Right ventricle myocardium superior (tissue), 1 donor: ENCODE results near the gene ZFP90. TPM values are rescaled to one million over a fixed set of nuclear protein-coding genes. Genes with fewer than 3 reads are reported as not detected.

ENCODE experiments used
- total RNA-seq: library from RNA; stranded (reverse); fragmentation: NEBNext Ultra II Directional; extraction: Animal tissue kit (Norgen Biotek cat#: 25700); gene quantifications from one replicate; pipeline ENCODE4 v1.2.1, GENCODE V29; 2021
- donor health status: DM: no; HTN: yes; CAD: no; lungs with severe emphysema.

ZFP90 gene
- total RNA-seq, 1 donor from 2014 or later: 10.3 TPM

Other genes starting within 250 kb of the ZFP90 start
- 11.2 TPM for gene SLC7A6OS, start 228.3 kb upstream of the ZFP90 start, total RNA-seq
- gene PRMT7, start 228.3 kb upstream of the ZFP90 start, total RNA-seq: 28.1 TPM
- gene SMPD3, start 90.8 kb upstream of the ZFP90 start, total RNA-seq: 0.13 TPM
- not detected for gene CDH3, start 106.0 kb downstream of the ZFP90 start, total RNA-seq
- gene CDH1, start 198.0 kb downstream of the ZFP90 start, total RNA-seq: not detected